Mononuclear cell (primary cell): ENCODE data around the gene GART. TPM values are rescaled to one million over a fixed set of nuclear protein-coding genes. Genes with fewer than 3 reads are reported as not detected.
"Not testable (repeated sequence)": the region's sequence is repeated elsewhere in the genome, so short reads cannot be mapped to it uniquely, and the experiment has no call there.

Source experiments
- H3K27me3 ChIP-seq: 2 replicates; pipeline ENCODE4 v1.6.0; 2011; ENCODE audit warnings: low read length, control low read depth; ENCODE audit not compliant: insufficient read depth
- H3K4me1 ChIP-seq: 2 replicates; pipeline ENCODE4 v1.5.1; 2011; ENCODE audit warnings: mild to moderate bottlenecking, low read length, control low read depth; ENCODE audit not compliant: insufficient read depth
- H3K4me3 ChIP-seq: 2 replicates; pipeline ENCODE4 v1.5.1; 2011; ENCODE audit warnings: mild to moderate bottlenecking, low read length, moderate library complexity
- H3K9me3 ChIP-seq: 2 replicates; pipeline ENCODE4 v1.5.1; 2011; ENCODE audit warnings: low read depth, mild to moderate bottlenecking, control low read depth, low read length
- total RNA-seq: library from RNA; depleted of rRNA; stranded (reverse); fragments of >200 nt; gene quantifications from one replicate; pipeline ENCODE4 v1.2.3, GENCODE V29; 2012

The GART gene
- 25.5 TPM for total RNA-seq

- Histone ChIP-seq H3K9me3 (no peaks in the 10 kb centered on the region), H3K4me1 (peaks cover 30% of the 10 kb centered on the region), H3K27me3 (no peaks in the 10 kb centered on the region), H3K4me3 (peak within 1 kb of the TSS; percentile 95)
Measured at GRCh38 chr21:33541756-33542639, at the start of gene GART. Gene GART, minus strand, starts transcription at chr21:33542117. Its CDS starts 2,802 bp downstream, at chr21:33539315.

- Histone ChIP-seq H3K4me1 (peaks cover 13% of the 10 kb centered on the region), H3K4me3 (peak within 1 kb of the TSS; percentile 90), H3K9me3 (no peaks in the 10 kb centered on the region), H3K27me3 (no peaks in the 10 kb centered on the region)
Measured at GRCh38 chr21:33588485-33589335, 46.8 kb upstream of the GART start, which contains the start of gene DONSON. Gene DONSON, minus strand, starts transcription at chr21:33588684. Its CDS starts 43 bp downstream, at chr21:33588641.

- H3K27me3 ChIP-seq: no peaks in the 10 kb centered on the region
- peaks cover 13% of the 10 kb centered on the region for H3K4me1 ChIP-seq
- H3K9me3 ChIP-seq: no peaks in the 10 kb centered on the region
- H3K4me3 ChIP-seq: peak overlapping the region; percentile 90
Measured at GRCh38 chr21:33587792-33588484, 46.0 kb upstream of the GART start.

- peaks cover 13% of the 10 kb centered on the region for H3K4me1 ChIP-seq
- H3K9me3 ChIP-seq: no peaks in the 10 kb centered on the region
- no peak overlapping the region for H3K4me3 ChIP-seq
- no peaks in the 10 kb centered on the region for H3K27me3 ChIP-seq
Measured at GRCh38 chr21:33586927-33587326, 45.0 kb upstream of the GART start.

- no peaks in the 10 kb centered on the region for H3K27me3 ChIP-seq
- H3K4me1 ChIP-seq: peaks cover 13% of the 10 kb centered on the region
- no peak overlapping the region for H3K4me3 ChIP-seq
- no peaks in the 10 kb centered on the region for H3K9me3 ChIP-seq
Measured at GRCh38 chr21:33584455-33584854, 42.5 kb upstream of the GART start.

- Histone ChIP-seq H3K9me3 (no peaks in the 10 kb centered on the region), H3K4me3 (no peak overlapping the region), H3K27me3 (no peaks in the 10 kb centered on the region), H3K4me1 (peaks cover 6% of the 10 kb centered on the region)
Measured at GRCh38 chr21:33578959-33579542, 37.1 kb upstream of the GART start.

GRCh38 chr21:33578214-33578613 lies 36.3 kb upstream of the GART start:
- Histone ChIP-seq H3K27me3 (no peaks in the 10 kb centered on the region), H3K9me3 (no peaks in the 10 kb centered on the region), H3K4me3 (no peak overlapping the region), H3K4me1 (peaks cover 6% of the 10 kb centered on the region)

- not testable (repeated sequence) for H3K27me3 ChIP-seq, H3K9me3 ChIP-seq, H3K4me1 ChIP-seq, H3K4me3 ChIP-seq
Measured at GRCh38 chr21:33576741-33577141, 34.8 kb upstream of the GART start.

- Histone ChIP-seq H3K9me3 (no peaks in the 10 kb centered on the region), H3K4me3 (no peak overlapping the region), H3K27me3 (no peaks in the 10 kb centered on the region), H3K4me1 (no peaks in the 10 kb centered on the region)
Measured at GRCh38 chr21:33572350-33572749, 30.4 kb upstream of the GART start.

GRCh38 chr21:33569991-33570390 lies 28.1 kb upstream of the GART start:
- Histone ChIP-seq H3K9me3 (no peaks in the 10 kb centered on the region), H3K4me3 (no peak overlapping the region), H3K4me1 (no peaks in the 10 kb centered on the region), H3K27me3 (no peaks in the 10 kb centered on the region)

GRCh38 chr21:33568448-33568847 lies 26.5 kb upstream of the GART start:
- H3K27me3 ChIP-seq: no peaks in the 10 kb centered on the region
- no peaks in the 10 kb centered on the region for H3K9me3 ChIP-seq
- H3K4me3 ChIP-seq: no peak overlapping the region
- no peaks in the 10 kb centered on the region for H3K4me1 ChIP-seq

- H3K27me3 ChIP-seq: no peaks in the 10 kb centered on the region
- no peaks in the 10 kb centered on the region for H3K9me3 ChIP-seq
- no peak overlapping the region for H3K4me3 ChIP-seq
- H3K4me1 ChIP-seq: no peaks in the 10 kb centered on the region
Measured at GRCh38 chr21:33567914-33568313, 26.0 kb upstream of the GART start.

GRCh38 chr21:33566514-33566913 lies 24.6 kb upstream of the GART start:
- H3K4me1 ChIP-seq: no peaks in the 10 kb centered on the region
- H3K27me3 ChIP-seq: no peaks in the 10 kb centered on the region
- no peak overlapping the region for H3K4me3 ChIP-seq
- no peaks in the 10 kb centered on the region for H3K9me3 ChIP-seq

GRCh38 chr21:33562389-33562788 lies 20.5 kb upstream of the GART start:
- H3K4me3 ChIP-seq: no peak overlapping the region
- no peaks in the 10 kb centered on the region for H3K9me3 ChIP-seq
- H3K4me1 ChIP-seq: no peaks in the 10 kb centered on the region
- no peaks in the 10 kb centered on the region for H3K27me3 ChIP-seq
